CD4-positive, alpha-beta T cell treated with Interleukin-10 for 1 hour (primary cell): ENCODE results near the gene PLCB1.

ENCODE experiments used
- DNase-seq: peaks from one replicate; pipeline ENCODE4 v3.0.0-alpha.2; 2020

The PLCB1 gene

DNA sequence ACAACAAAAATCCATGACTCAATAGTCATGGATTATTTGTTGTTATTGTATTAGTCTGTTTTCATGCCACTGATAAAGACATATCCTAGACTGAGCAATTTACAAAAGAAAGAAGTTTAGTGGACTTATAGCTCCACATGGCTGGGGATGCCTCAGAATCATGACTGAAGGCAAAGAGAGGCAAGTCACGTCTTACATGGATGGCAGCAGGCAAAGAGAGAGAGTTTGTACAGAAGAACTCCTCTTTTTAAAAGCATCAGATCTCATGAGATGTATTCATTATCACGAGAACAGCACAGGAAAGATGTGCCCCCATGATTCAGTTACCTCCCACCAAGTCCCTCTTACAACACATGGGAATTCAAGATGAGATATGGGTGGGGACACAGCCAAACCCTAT lies 792.5 kb downstream of the PLCB1 start:
- DNase-seq, result no peak

DNA sequence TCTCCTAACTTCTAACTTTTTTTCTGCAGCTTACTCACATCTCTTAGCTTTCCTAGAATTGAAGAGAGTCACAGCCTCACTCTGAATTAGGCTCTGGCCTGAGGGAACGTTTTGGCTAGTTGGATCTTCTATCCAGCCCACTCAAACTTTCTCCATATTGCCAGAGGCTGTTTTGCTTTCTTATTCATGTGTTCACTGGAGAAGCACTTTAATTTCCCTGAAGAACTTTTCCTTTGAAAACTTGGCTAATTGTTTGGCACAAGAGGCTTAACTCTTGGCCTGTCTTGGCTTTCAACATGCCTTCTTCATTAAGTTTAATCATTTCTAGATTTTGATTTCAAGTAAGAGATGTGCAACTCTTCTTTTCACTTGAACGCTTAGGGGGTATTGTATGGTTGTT lies 798.7 kb downstream of the PLCB1 start:
- no peak for DNase-seq

DNA sequence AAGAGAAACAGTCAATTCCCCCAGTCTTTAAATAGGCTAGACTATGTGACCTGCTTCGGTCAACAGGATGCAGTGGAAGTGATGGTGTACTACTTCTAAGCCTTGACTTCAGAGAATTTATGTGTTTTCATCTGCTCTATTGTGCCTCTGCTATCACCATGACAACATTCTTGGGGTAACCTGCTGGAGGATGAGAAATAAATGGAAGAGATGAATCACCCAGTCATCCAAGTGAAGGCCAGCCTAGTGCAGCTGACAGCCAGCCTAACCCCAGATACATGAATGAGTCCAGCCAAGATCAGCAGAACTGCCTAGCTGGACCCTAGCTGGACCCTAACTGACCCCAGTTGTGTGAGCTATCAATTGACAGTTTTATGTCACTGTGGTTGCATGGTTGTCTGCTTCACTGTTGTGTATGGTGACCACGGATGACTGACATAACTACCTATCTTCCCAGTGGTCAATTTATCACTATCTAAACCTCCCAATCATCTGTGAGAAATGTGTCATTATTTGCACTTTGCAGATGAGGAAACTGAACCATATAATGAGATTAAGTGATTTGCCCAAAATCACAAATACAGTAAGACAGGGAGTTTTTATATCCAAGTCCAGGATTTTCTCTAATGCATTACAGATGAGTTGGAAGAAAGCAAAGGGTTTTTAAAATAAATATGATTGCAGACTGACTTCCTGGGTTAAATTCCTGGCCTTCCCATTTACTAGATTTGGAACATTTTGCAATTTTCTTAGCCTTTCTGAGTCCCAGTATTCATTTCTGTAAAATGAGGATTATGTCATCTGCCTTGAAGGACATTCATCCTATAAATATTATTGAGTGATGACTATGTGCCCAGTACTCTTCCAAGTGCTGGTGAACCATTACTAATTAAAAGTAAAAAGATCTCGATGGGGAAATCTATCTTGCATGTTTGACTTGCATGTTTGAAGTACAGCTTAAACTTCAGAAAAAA lies 800.4 kb downstream of the PLCB1 start:
- no peak for DNase-seq

DNA sequence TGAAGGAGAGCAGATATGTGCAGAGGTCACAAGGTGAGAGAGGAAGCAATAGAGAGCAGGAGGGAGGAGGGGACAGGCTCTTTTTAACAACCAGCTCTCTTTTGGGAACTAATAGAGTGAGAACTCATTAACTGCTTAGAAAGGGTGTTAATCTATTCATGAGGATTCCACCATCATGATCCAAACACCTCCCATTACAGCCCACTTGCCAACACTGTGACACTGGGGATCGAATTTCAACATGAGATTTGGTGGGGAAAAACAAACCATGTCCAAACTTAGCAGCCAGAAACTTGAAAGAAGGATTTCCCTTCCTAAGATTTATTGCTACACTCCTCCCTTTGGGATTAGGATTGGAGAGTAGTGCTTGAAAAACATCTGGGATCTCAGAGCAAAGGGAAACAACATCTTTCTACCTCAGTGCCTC lies 801.3 kb downstream of the PLCB1 start:
- no peak for DNase-seq

DNA sequence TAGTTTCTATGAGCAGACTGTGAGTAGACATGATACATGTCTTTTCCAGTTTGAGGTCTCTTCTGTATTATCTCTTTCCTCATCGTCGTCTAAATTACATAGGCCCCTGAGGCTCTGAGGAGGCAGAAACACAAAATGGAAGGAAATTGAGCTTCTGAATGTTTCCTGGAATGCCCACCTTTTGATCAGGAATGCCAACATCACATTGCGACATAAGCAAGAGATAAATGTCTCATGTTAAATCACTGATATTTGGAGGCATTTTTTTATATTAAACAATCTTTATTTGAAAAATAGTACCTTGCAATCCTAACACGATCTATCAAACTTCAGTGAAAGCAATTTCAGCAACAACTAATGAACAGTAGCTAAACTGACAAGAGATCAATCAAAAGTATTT lies 802.3 kb downstream of the PLCB1 start:
- DNase-seq, result no peak
